NOMO-1 (cell line): Measurements from ENCODE around the gene RGS10.

Source experiments
- DNase-seq, 2 experiments: peaks; one replicate each; lab custom pipeline; 2025; ENCODE audit not compliant: unreplicated experiment in 2 of 2; lab: John Stamatoyannopoulos, UW

RGS10 gene

DNA sequence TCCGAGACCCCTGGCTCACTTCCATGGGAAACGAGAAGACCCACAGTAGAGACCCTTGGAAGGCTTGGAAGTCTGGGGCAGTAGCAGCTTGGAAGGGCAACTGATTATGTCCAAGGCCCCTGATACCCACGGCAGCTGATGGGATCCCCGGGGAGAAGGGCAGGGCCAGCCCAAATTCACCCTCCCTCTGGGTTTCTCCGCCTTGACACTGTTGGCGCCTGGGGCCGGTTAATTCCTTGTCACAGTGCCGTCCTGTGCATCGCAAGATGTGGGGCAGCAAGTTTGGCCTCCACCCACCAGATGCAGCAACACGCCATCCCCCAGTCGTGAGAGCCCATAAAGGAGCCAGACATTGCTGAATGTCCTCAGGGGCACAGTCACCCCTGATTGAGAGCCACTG, 89.2 kb downstream of the RGS10 start:
- no peak for DNase-seq

- DNase-seq = no peak
These were observed 90.1 kb downstream of the RGS10 start for GRCh38 chr10:119452396-119452795.

GRCh38 chr10:119451300-119451896, 91.1 kb downstream of the RGS10 start:
- no peak for DNase-seq

DNA sequence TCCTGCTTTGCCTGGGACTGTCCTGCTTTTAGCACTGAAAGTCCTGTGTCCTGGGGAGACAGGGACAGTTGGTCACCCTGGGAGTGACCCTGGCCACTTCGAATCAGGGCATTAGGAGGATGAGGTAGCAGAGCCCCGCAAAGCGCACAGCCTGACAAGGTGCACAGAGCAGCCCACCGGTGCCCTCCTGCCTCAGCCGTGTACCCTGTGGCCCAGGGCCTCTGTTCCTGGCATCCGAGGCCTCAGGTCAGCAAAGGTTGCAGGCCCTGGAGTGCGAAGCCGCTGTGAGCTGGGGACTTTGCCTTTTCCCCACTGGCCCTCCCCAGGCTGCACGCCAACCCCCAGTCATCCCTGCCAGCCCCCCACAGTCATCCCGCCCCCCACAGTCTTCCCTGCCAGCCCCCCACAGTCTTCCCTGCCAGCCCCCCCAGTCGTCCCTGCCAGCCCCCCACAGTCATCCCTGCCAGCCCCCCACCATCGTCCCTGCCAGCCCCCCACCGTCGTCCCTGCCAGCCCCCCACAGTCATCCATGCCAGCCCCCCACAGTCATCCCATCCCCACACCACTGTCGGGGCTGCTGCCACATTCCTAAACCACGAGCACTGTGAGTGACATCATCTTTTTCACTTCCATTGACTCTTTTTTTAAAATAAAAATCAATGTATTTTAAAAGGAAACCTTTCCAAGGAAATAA, 91.8 kb downstream of the RGS10 start:
- no peak for DNase-seq
